ENCODE data around the gene KCNF1. TPM values are rescaled to one million over a fixed set of nuclear protein-coding genes. Genes with fewer than 3 reads are reported as not detected.

KCNF1 gene
- total RNA-seq, 1 experiment from 2014 or later = 0.52 TPM

DNA sequence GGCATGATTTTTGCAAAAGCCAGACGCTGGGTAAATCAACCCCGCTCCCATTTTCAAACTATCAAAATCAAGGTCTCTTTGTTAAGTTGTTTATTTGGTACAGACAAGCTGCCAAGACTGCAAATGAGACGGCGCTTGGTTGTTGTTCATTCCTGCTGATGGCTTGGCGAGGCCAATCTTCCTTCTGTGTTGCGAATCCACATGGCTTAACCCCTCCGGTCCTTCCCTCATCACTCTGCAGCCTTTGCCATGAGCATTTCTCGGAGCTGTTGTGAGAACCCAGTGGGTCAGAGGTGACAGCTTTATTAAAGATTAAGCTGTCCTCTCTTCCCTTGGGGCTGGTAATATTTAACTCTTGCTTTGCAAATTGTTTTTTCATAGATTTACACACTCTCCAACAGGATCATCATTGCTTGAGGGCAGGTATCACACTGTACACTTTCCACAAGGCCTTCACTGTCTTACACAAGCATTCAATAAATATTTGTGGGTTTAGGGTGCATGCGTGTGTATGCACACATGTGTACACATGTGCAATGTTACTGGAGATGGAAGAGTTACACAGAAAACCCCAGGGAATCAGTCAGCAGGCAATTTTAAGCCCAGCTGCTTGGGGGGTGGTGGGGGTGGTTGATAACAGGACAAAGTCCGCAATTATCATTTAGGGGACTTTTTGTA, 27.8 kb upstream of the KCNF1 start:
- H3K9ac ChIP-seq (ENCODE audit: low read length) = no peak overlapping the region
- H3K27me3 ChIP-seq (ENCODE audit: insufficient read depth, low read length) = no peaks in the 10 kb centered on the region
- no peak for TF ChIP-seq SIN3A (IDR thresholded peaks at IDR 0.05; ENCODE audit: low read depth)
- TF ChIP-seq SRF (IDR thresholded peaks at IDR 0.05; ENCODE audit: low read depth) = no peak
- TF ChIP-seq YY1 (IDR thresholded peaks at IDR 0.05; ENCODE audit: extremely low read depth, insufficient replicate concordance, low read depth, low read length) = no peak
- TF ChIP-seq POLR2A (IDR thresholded peaks at IDR 0.05; ENCODE audit: borderline replicate concordance, extremely low read depth, insufficient read depth, insufficient read length) = no peak
- TF ChIP-seq CEBPB (IDR thresholded peaks at IDR 0.05; ENCODE audit: low read depth) = no peak
- TF ChIP-seq, protein P1, sequence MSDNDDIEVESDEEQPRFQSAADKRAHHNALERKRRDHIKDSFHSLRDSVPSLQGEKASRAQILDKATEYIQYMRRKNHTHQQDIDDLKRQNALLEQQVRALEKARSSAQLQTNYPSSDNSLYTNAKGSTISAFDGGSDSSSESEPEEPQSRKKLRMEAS (IDR thresholded peaks at IDR 0.05) = no peak
- no peak for TF ChIP-seq EZH2 (IDR thresholded peaks at IDR 0.05)
- TF ChIP-seq SP1 (IDR thresholded peaks at IDR 0.05; ENCODE audit: low read depth) = no peak
- TF ChIP-seq JUND (IDR thresholded peaks at IDR 0.05) = no peak
- no peak for TF ChIP-seq EGR1 (IDR thresholded peaks at IDR 0.05; ENCODE audit: low read depth)
- TF ChIP-seq EZH2phosphoT487 (IDR thresholded peaks at IDR 0.05; ENCODE audit: borderline replicate concordance) = no peak
- TF ChIP-seq ELF1 (IDR thresholded peaks at IDR 0.05; ENCODE audit: borderline replicate concordance, low read depth) = no peak
- TF ChIP-seq RAD21 (IDR thresholded peaks at IDR 0.05; ENCODE audit: low read depth) = no peak
- no peak for TF ChIP-seq ZNF274 (IDR thresholded peaks at IDR 0.05; ENCODE audit: low read depth, low read length)
- TF ChIP-seq CTCF (IDR thresholded peaks at IDR 0.05 in 2 of 3, conservative IDR thresholded peaks at IDR 0.05 in 1 of 3; ENCODE audit: borderline replicate concordance in 1 of 3, insufficient read depth in 1 of 3, low read depth in 2 of 3, low read length in 2 of 3) = no peak
- TF ChIP-seq ATF3 (IDR thresholded peaks at IDR 0.05) = no peak
- intact Hi-C loops (cut with micrococcal nuclease) = no loop called here
- H3K9me2 ChIP-seq (ENCODE audit: insufficient read depth) = no peaks in the 10 kb centered on the region
- H3K4me1 ChIP-seq (ENCODE audit: control insufficient read depth in 1 of 2, insufficient read depth in 2 of 2, low read length in 2 of 2) = no peaks in the 10 kb centered on the region
- ATAC-seq (no peak), DNase-seq (ENCODE audit: low read depth, low spot score) (no peak)
- no peaks in the 10 kb centered on the region for H4K20me1 ChIP-seq (ENCODE audit: insufficient read depth)
- H3K4me2 ChIP-seq (ENCODE audit: low read length) = no peak overlapping the region
- H3K4me3 ChIP-seq (replicated peaks in 1 of 2; ENCODE audit: low read depth in 1 of 2, low read length in 2 of 2) = no peak overlapping the region
- ChIA-PET POLR2A (no interaction called here), RAD21 (ENCODE audit: low non-redundant PET in 1 of 2, low total read pairs in 2 of 2, uncharacterized antibody in 2 of 2, unreplicated experiment in 2 of 2) (no interaction called here), CTCF (no interaction called here)
- BruUV-seq (replicated peaks) = no TSS peak
- H2AFZ ChIP-seq (ENCODE audit: low read depth, low read length, poor library complexity, severe bottlenecking) = no peak overlapping the region
- no peaks in the 10 kb centered on the region for H3K36me3 ChIP-seq (ENCODE audit: control insufficient read depth in 1 of 2, insufficient read depth in 2 of 2, low read length in 2 of 2)
- H3K9me3 ChIP-seq (ENCODE audit: control insufficient read depth in 1 of 2, insufficient read depth in 1 of 2, low read depth in 1 of 2, low read length in 2 of 2) = no peaks in the 10 kb centered on the region
- H3K27ac ChIP-seq (ENCODE audit: low read depth, low read length) = no peak overlapping the region
- no peaks in the 10 kb centered on the region for H3K79me2 ChIP-seq (ENCODE audit: insufficient read depth, low read length)

Measured in HCT116 (cell line).